Measurements from ENCODE around the gene CACNA2D3. TPM values are rescaled to one million over a fixed set of nuclear protein-coding genes. Genes with fewer than 3 reads are reported as not detected.

The CACNA2D3 gene
- total and polyA plus RNA-seq, 4 donors: 0.06 to 0.37 (median 0.08) TPM; not detected in 1

- Histone ChIP-seq H3K27ac (ENCODE audit: low read depth in 1 of 2, low read length in 2 of 2) (no peak overlapping the region), H3K27me3 (ENCODE audit: control insufficient read depth in 4 of 4, insufficient read depth in 4 of 4, low read length in 3 of 4) (peaks cover 0 to 8% (median under 1%) of the 10 kb centered on the region in 4 donors), H3K4me3 (ENCODE audit: low read depth in 1 of 3, low read length in 3 of 3) (no peak overlapping the region), H3K9me3 (ENCODE audit: control insufficient read depth in 4 of 4, low read length in 3 of 4) (no peaks in the 10 kb centered on the region), H3K36me3 (ENCODE audit: control insufficient read depth in 4 of 4, insufficient read depth in 3 of 4, low read depth in 1 of 4, low read length in 3 of 4) (no peaks in the 10 kb centered on the region), H3K4me1 (ENCODE audit: control insufficient read depth in 4 of 4, insufficient read depth in 4 of 4, low read length in 3 of 4) (no peaks in the 10 kb centered on the region), H3K9ac (ENCODE audit: low read depth in 1 of 2, low read length in 2 of 2) (no peak overlapping the region)
- 84% methylated on average over 6 of the region's 6 CpGs for WGBS
- no peak for TF ChIP-seq HNF4G (IDR thresholded peaks at IDR 0.05)
- no peak for TF ChIP-seq NR2F2 (IDR thresholded peaks at IDR 0.05)
- no peak for TF ChIP-seq FOXA2 (IDR thresholded peaks at IDR 0.05)
- TF ChIP-seq, protein P1, sequence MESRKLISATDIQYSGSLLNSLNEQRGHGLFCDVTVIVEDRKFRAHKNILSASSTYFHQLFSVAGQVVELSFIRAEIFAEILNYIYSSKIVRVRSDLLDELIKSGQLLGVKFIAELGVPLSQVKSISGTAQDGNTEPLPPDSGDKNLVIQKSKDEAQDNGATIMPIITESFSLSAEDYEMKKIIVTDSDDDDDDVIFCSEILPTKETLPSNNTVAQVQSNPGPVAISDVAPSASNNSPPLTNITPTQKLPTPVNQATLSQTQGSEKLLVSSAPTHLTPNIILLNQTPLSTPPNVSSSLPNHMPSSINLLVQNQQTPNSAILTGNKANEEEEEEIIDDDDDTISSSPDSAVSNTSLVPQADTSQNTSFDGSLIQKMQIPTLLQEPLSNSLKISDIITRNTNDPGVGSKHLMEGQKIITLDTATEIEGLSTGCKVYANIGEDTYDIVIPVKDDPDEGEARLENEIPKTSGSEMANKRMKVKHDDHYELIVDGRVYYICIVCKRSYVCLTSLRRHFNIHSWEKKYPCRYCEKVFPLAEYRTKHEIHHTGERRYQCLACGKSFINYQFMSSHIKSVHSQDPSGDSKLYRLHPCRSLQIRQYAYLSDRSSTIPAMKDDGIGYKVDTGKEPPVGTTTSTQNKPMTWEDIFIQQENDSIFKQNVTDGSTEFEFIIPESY (IDR thresholded peaks at IDR 0.05): no peak
- no peak for TF ChIP-seq FOXA1 (IDR thresholded peaks at IDR 0.05)
- no peak for TF ChIP-seq CTCF (IDR thresholded peaks at IDR 0.05; ENCODE audit: low read depth, low read length, missing input control)
- TF ChIP-seq TAF1 (conservative IDR thresholded peaks at IDR 0.05): no peak
- TF ChIP-seq HNF4A (conservative IDR thresholded peaks at IDR 0.05): no peak
- DNase-seq (ENCODE audit: low spot score): no peak
Observed at GRCh38 chr3:54262541-54262940, 140.2 kb downstream of the CACNA2D3 start.

- Histone ChIP-seq H3K36me3 (ENCODE audit: control insufficient read depth in 4 of 4, insufficient read depth in 3 of 4, low read depth in 1 of 4, low read length in 3 of 4) (no peaks in the 10 kb centered on the region), H3K4me1 (ENCODE audit: control insufficient read depth in 4 of 4, insufficient read depth in 4 of 4, low read length in 3 of 4) (no peaks in the 10 kb centered on the region), H3K9me3 (ENCODE audit: control insufficient read depth in 4 of 4, low read length in 3 of 4) (no peaks in the 10 kb centered on the region), H3K4me3 (ENCODE audit: low read depth in 1 of 3, low read length in 3 of 3) (no peak overlapping the region), H3K27ac (ENCODE audit: low read depth in 1 of 2, low read length in 2 of 2) (no peak overlapping the region), H3K9ac (ENCODE audit: low read depth in 1 of 2, low read length in 2 of 2) (no peak overlapping the region), H3K27me3 (ENCODE audit: control insufficient read depth in 4 of 4, insufficient read depth in 4 of 4, low read length in 3 of 4) (peaks cover 0 to 8% (median under 1%) of the 10 kb centered on the region in 4 donors)
- no peak for TF ChIP-seq REST (IDR thresholded peaks at IDR 0.05)
- TF ChIP-seq FOXA1 (IDR thresholded peaks at IDR 0.05): no peak
- TF ChIP-seq HNF4A (conservative IDR thresholded peaks at IDR 0.05): no peak
- DNase-seq (ENCODE audit: low spot score): no peak
- whole genome bisulfite sequencing: 73% methylated on average over 1 of the region's 1 CpG
Observed at GRCh38 chr3:54262946-54263345, 140.6 kb downstream of the CACNA2D3 start.

GRCh38 chr3:54264050-54264449, 141.7 kb downstream of the CACNA2D3 start:
- TF ChIP-seq RXRA (IDR thresholded peaks at IDR 0.05): no peak
- TF ChIP-seq RAD21 (IDR thresholded peaks at IDR 0.05): no peak
- no peak for TF ChIP-seq EGR1 (IDR thresholded peaks at IDR 0.05; ENCODE audit: low read depth in 2 of 2)
- TF ChIP-seq TAF1 (conservative IDR thresholded peaks at IDR 0.05): no peak
- no peak for TF ChIP-seq YY1 (IDR thresholded peaks at IDR 0.05)
- no peak for TF ChIP-seq FOXA2 (IDR thresholded peaks at IDR 0.05)
- TF ChIP-seq NR2F2 (IDR thresholded peaks at IDR 0.05): no peak
- TF ChIP-seq, protein P2, sequence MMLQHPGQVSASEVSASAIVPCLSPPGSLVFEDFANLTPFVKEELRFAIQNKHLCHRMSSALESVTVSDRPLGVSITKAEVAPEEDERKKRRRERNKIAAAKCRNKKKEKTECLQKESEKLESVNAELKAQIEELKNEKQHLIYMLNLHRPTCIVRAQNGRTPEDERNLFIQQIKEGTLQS (IDR thresholded peaks at IDR 0.05): no peak
- TF ChIP-seq, protein P1 (IDR thresholded peaks at IDR 0.05): no peak
- TF ChIP-seq CTCF (IDR thresholded peaks at IDR 0.05; ENCODE audit: low read depth, low read length, missing input control): no peak
- WGBS: 58% methylated on average over 4 of the region's 4 CpGs
- H3K9me3 ChIP-seq (ENCODE audit: control insufficient read depth in 4 of 4, low read length in 3 of 4): no peaks in the 10 kb centered on the region
- H3K27me3 ChIP-seq (ENCODE audit: control insufficient read depth in 4 of 4, insufficient read depth in 4 of 4, low read length in 3 of 4): peaks cover 0 to 8% (median under 1%) of the 10 kb centered on the region in 4 donors
- H3K4me3 ChIP-seq (ENCODE audit: low read depth in 1 of 3, low read length in 3 of 3): no peak overlapping the region
- H3K9ac ChIP-seq (ENCODE audit: low read depth in 1 of 2, low read length in 2 of 2): no peak overlapping the region
- no peak for DNase-seq (ENCODE audit: low spot score)
- H3K36me3 ChIP-seq (ENCODE audit: control insufficient read depth in 4 of 4, insufficient read depth in 3 of 4, low read depth in 1 of 4, low read length in 3 of 4): no peaks in the 10 kb centered on the region
- H3K27ac ChIP-seq (ENCODE audit: low read depth in 1 of 2, low read length in 2 of 2): no peak overlapping the region
- no peaks in the 10 kb centered on the region for H3K4me1 ChIP-seq (ENCODE audit: control insufficient read depth in 4 of 4, insufficient read depth in 4 of 4, low read length in 3 of 4)
